Uterus (tissue), 2 donors: ENCODE results near the gene GTPBP8.

ENCODE experiments used
- CTCF ChIP-seq, 4 experiments: fragments of 200-600 bp in 2 of 4; fragments of 450-650 bp in 2 of 4; sonication (generic) in 2 of 4; IDR thresholded peaks; one replicate each; pipeline ENCODE4 v1.5.1; 2016 to 2019; ENCODE audit warnings: antibody characterized with exemption in 4 of 4, mild to moderate bottlenecking in 2 of 4, moderate library complexity in 1 of 4
- POLR2A ChIP-seq, 2 donors: fragments of 450-650 bp; IDR thresholded peaks; one replicate each; pipeline ENCODE4 v1.6.1; 2016; ENCODE audit warnings: antibody characterized with exemption in 2 of 2, mild to moderate bottlenecking in 1 of 2, moderate library complexity in 1 of 2

- no peak for TF ChIP-seq CTCF (IDR thresholded peaks at IDR 0.05)
- TF ChIP-seq POLR2A (IDR thresholded peaks at IDR 0.05), result no peak
These were observed 23.0 kb upstream of the GTPBP8 start for GRCh38 chr3:112967828-112968227.
